Activated naive CD8-positive, alpha-beta T cell (primary cell): ENCODE measurements around the gene PRRG1.
A peak's percentile ranks its signal among the peaks of the same experiment; 100 is the strongest.
"Not testable (repeated sequence)": the region's sequence is repeated elsewhere in the genome, so short reads cannot be mapped to it uniquely, and the experiment has no call there.

ENCODE experiments used
- H3K27ac Mint-ChIP-seq: one replicate; pipeline ENCODE4 v1.8.0; 2021; ENCODE audit warnings: mixed read lengths
- H3K27me3 Mint-ChIP-seq: one replicate; pipeline ENCODE4 v1.8.0; 2021; ENCODE audit warnings: mixed read lengths
- H3K36me3 Mint-ChIP-seq: one replicate; pipeline ENCODE4 v1.8.0; 2021; ENCODE audit warnings: mixed read lengths
- H3K4me1 Mint-ChIP-seq: one replicate; pipeline ENCODE4 v1.8.0; 2021; ENCODE audit warnings: low read depth, mixed read lengths
- H3K4me3 Mint-ChIP-seq: one replicate; pipeline ENCODE4 v1.8.0; 2021; ENCODE audit warnings: mild to moderate bottlenecking, mixed read lengths
- H3K9me3 Mint-ChIP-seq: one replicate; pipeline ENCODE4 v1.8.0; 2021; ENCODE audit warnings: low read depth, mixed read lengths

Gene PRRG1

GRCh38 chrX:37349221-37350033 is at the start of gene PRRG1:
Gene PRRG1, plus strand, starts transcription at chrX:37349364. Its CDS starts 56,886 bp downstream, at chrX:37406250.
- H3K9me3 Mint-ChIP-seq, result no peaks in the 10 kb centered on the region
- H3K27me3 Mint-ChIP-seq, result peaks cover 20% of the 10 kb centered on the region
- H3K27ac Mint-ChIP-seq, result no peak within 1 kb of the TSS
- peaks cover 6% of the 10 kb centered on the region for H3K4me1 Mint-ChIP-seq
- H3K4me3 Mint-ChIP-seq, result peak within 1 kb of the TSS; percentile 70
- no peaks in the 10 kb centered on the region for H3K36me3 Mint-ChIP-seq

- Mint-ChIP-seq H3K27ac (no peak overlapping the region), H3K4me1 (no peaks in the 10 kb centered on the region), H3K4me3 (no peak overlapping the region), H3K27me3 (no peaks in the 10 kb centered on the region), H3K36me3 (no peaks in the 10 kb centered on the region), H3K9me3 (no peaks in the 10 kb centered on the region)
Observed at GRCh38 chrX:37302569-37302968, 46.6 kb upstream of the PRRG1 start.

- not testable (repeated sequence) for H3K36me3 Mint-ChIP-seq, H3K9me3 Mint-ChIP-seq, H3K4me1 Mint-ChIP-seq, H3K27me3 Mint-ChIP-seq, H3K27ac Mint-ChIP-seq, H3K4me3 Mint-ChIP-seq
Observed at GRCh38 chrX:37305238-37305637, 43.9 kb upstream of the PRRG1 start.

- Mint-ChIP-seq H3K4me1 (no peaks in the 10 kb centered on the region), H3K27me3 (no peaks in the 10 kb centered on the region), H3K36me3 (no peaks in the 10 kb centered on the region), H3K4me3 (no peak overlapping the region), H3K27ac (no peak overlapping the region), H3K9me3 (no peaks in the 10 kb centered on the region)
Observed at GRCh38 chrX:37314531-37314930, 34.6 kb upstream of the PRRG1 start.

GRCh38 chrX:37315511-37316248 is 33.5 kb upstream of the PRRG1 start:
- no peaks in the 10 kb centered on the region for H3K9me3 Mint-ChIP-seq
- no peaks in the 10 kb centered on the region for H3K36me3 Mint-ChIP-seq
- H3K4me1 Mint-ChIP-seq, result no peaks in the 10 kb centered on the region
- H3K27ac Mint-ChIP-seq, result no peak overlapping the region
- H3K27me3 Mint-ChIP-seq, result no peaks in the 10 kb centered on the region
- no peak overlapping the region for H3K4me3 Mint-ChIP-seq

- no peak overlapping the region for H3K27ac Mint-ChIP-seq
- H3K4me1 Mint-ChIP-seq, result no peaks in the 10 kb centered on the region
- no peaks in the 10 kb centered on the region for H3K9me3 Mint-ChIP-seq
- no peaks in the 10 kb centered on the region for H3K27me3 Mint-ChIP-seq
- H3K4me3 Mint-ChIP-seq, result no peak overlapping the region
- H3K36me3 Mint-ChIP-seq, result no peaks in the 10 kb centered on the region
Observed at GRCh38 chrX:37320541-37321203, 28.5 kb upstream of the PRRG1 start.

- no peak overlapping the region for H3K27ac Mint-ChIP-seq
- no peaks in the 10 kb centered on the region for H3K9me3 Mint-ChIP-seq
- no peaks in the 10 kb centered on the region for H3K4me1 Mint-ChIP-seq
- no peaks in the 10 kb centered on the region for H3K27me3 Mint-ChIP-seq
- H3K36me3 Mint-ChIP-seq, result no peaks in the 10 kb centered on the region
- no peak overlapping the region for H3K4me3 Mint-ChIP-seq
Observed at GRCh38 chrX:37330642-37331041, 18.5 kb upstream of the PRRG1 start.

- Mint-ChIP-seq H3K27ac (no peak overlapping the region), H3K9me3 (no peaks in the 10 kb centered on the region), H3K4me3 (no peak overlapping the region), H3K4me1 (no peaks in the 10 kb centered on the region), H3K27me3 (no peaks in the 10 kb centered on the region), H3K36me3 (no peaks in the 10 kb centered on the region)
Observed at GRCh38 chrX:37331546-37331945, 17.6 kb upstream of the PRRG1 start.

- H3K27me3 Mint-ChIP-seq, result no peaks in the 10 kb centered on the region
- no peaks in the 10 kb centered on the region for H3K9me3 Mint-ChIP-seq
Observed at GRCh38 chrX:37332055-37332454, 17.1 kb upstream of the PRRG1 start.

GRCh38 chrX:37332987-37333658 is 16.0 kb upstream of the PRRG1 start:
- Mint-ChIP-seq H3K4me1 (no peaks in the 10 kb centered on the region), H3K9me3 (no peaks in the 10 kb centered on the region), H3K4me3 (no peak overlapping the region), H3K27ac (no peak overlapping the region), H3K36me3 (no peaks in the 10 kb centered on the region), H3K27me3 (no peaks in the 10 kb centered on the region)

More at GRCh38 chrX:37332055-37332454, 17.1 kb upstream of the PRRG1 start:
- Mint-ChIP-seq H3K4me1 (no peaks in the 10 kb centered on the region), H3K36me3 (no peaks in the 10 kb centered on the region), H3K4me3 (no peak overlapping the region), H3K27ac (no peak overlapping the region)

- Mint-ChIP-seq H3K27ac (no peak overlapping the region), H3K4me1 (peaks cover 6% of the 10 kb centered on the region), H3K4me3 (no peak overlapping the region), H3K27me3 (peaks cover 20% of the 10 kb centered on the region), H3K9me3 (no peaks in the 10 kb centered on the region), H3K36me3 (no peaks in the 10 kb centered on the region)
Observed at GRCh38 chrX:37347420-37347819, 1.7 kb upstream of the PRRG1 start.

GRCh38 chrX:37348231-37348970 is 763 bp upstream of the PRRG1 start:
- Mint-ChIP-seq H3K4me3 (peak overlapping the region; percentile 70), H3K27ac (no peak overlapping the region), H3K9me3 (no peaks in the 10 kb centered on the region), H3K36me3 (no peaks in the 10 kb centered on the region), H3K27me3 (peaks cover 20% of the 10 kb centered on the region), H3K4me1 (peaks cover 6% of the 10 kb centered on the region)

- Mint-ChIP-seq H3K4me1 (peaks cover 6% of the 10 kb centered on the region), H3K4me3 (peak overlapping the region; percentile 70), H3K36me3 (no peaks in the 10 kb centered on the region), H3K27me3 (peaks cover 20% of the 10 kb centered on the region), H3K9me3 (no peaks in the 10 kb centered on the region), H3K27ac (no peak overlapping the region)
Observed at GRCh38 chrX:37348971-37349220, 268 bp upstream of the PRRG1 start.

- Mint-ChIP-seq H3K36me3 (no peaks in the 10 kb centered on the region), H3K27me3 (peaks cover 17% of the 10 kb centered on the region), H3K4me1 (peaks cover 6% of the 10 kb centered on the region), H3K9me3 (no peaks in the 10 kb centered on the region), H3K4me3 (peak overlapping the region; percentile 28), H3K27ac (no peak overlapping the region)
Observed at GRCh38 chrX:37350034-37350365, 836 bp downstream of the PRRG1 start.
